GM18508 (cell line): ENCODE measurements around the gene RGS6.

Experiments
- ATAC-seq: cut with Tn5 transposase; IDR thresholded peaks from one replicate; pipeline ENCODE4 v1.9.1; 2021; ENCODE audit warnings: moderate number of reproducible peaks; ENCODE audit not compliant: insufficient read depth, unreplicated experiment

Gene RGS6

DNA sequence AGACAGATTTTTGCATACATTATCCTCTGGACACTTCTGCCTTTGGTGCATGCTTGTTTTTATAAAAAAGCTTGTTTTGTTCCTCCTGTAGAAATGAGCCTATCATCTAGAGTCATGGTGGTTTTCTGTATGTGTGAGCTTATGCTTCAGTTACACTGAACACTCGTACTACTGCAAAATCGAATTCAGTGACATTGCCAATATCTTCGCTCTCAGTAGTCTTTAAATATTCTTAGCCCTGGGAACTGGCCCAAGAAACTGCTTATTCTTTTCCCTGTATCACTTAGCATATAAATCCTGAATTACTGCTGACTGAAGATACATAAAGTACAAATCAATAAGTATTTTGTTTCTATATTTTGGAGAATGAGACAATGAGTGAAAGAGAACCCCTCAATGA is 70.5 kb downstream of the RGS6 start:
- no peak for ATAC-seq

- ATAC-seq = no peak
Observed at GRCh38 chr14:72008666-72009065, 76.4 kb downstream of the RGS6 start.

GRCh38 chr14:72010474-72010873 is 78.2 kb downstream of the RGS6 start:
- no peak for ATAC-seq

GRCh38 chr14:72013721-72014345 is 81.6 kb downstream of the RGS6 start:
- ATAC-seq = no peak

DNA sequence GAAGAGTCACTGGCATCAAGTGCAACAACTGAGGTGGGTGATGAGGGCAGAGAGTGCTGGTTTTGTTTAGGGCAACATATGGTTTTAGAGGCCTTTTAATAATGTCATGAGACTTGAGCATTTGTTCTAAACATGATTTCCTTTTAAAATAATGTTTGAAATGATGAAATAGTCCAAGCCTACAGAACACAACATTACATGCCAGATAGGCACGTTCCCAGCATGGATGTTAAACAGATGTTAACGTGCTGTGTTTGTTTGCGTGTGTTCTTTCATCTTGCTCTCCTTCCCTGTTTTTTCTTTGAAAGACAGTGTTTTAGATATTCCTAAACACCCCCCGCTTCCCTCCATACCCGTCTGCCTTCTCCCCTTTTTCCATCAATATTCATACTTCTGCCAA is 82.3 kb downstream of the RGS6 start:
- no peak for ATAC-seq

- ATAC-seq = no peak
Observed at GRCh38 chr14:72017290-72017689, 85.1 kb downstream of the RGS6 start.

- ATAC-seq = no peak
Observed at GRCh38 chr14:72023128-72024042, 91.2 kb downstream of the RGS6 start.

DNA sequence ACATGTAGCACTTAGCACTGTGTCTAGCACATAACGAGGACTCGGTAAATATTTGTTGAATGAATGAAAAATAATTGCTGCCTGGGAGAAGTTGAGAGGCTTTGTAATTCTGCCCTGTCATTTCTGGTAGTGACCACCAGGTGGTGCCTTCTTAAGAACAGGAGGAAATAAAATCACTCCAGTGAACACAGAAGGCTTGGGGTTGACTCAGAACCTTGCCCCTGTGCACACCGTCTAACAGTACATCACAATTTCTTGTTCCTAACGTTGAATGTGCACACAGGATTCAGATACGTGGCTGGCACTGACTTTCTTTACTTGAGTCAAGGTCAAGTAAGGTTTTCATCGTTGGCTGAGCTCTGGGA is 91.8 kb downstream of the RGS6 start:
- ATAC-seq = no peak

DNA sequence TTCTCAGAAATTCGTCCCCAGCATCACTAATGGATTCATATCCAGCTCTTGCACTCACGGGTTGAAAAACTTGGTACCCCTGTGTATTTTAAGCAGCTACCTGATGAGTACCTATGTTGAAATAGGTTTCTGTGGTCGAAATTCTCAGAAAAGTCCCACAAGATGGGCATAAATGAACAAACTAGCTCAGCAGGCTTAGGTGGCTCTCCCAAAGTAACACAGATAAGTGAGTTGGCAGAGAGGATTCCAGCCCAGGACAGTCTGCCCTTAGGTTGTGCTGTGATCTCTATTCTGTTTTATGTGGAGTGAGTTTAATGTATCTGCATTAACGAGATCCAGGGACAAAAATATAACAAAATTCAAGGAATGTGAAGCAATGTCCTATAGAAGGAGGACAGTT is 92.3 kb downstream of the RGS6 start:
- ATAC-seq = no peak

DNA sequence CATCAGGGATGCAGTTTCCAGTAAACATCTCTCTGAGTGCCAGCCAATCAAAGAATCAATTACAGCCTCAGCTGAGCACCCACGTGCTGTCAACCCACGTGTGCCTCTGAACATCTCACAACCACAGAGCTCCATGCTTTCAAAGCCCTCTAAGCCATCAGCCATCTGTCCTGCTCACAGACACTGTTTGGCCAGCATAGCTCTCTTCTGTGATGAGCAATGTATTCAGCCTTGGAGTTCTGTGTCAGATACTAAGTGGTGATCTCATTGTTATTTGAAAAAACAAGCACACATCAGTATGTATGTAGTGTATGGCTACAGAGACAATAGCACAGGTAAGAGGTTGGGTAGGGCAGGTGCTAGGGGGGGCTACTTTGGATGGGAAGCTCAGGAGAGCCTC is 94.3 kb downstream of the RGS6 start:
- ATAC-seq = no peak

DNA sequence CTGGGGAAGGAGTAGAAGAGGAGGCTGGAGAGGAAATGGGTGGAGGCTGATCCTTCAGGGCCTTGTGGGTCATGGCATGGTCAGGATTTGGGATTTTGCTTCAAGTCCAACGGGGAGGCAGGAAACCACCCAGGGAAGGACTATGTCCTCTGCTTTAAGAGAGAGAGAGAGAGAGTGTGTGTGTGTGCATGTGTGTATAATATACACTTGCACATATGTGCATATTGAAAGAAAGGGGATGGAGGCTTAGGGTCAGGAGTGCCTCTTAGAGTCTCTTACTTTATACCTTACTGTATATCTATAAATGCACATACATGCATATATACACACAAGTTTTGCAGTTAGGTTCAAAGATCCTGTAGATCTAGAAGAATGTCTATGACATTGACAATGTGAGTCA is 94.8 kb downstream of the RGS6 start:
- ATAC-seq = no peak

DNA sequence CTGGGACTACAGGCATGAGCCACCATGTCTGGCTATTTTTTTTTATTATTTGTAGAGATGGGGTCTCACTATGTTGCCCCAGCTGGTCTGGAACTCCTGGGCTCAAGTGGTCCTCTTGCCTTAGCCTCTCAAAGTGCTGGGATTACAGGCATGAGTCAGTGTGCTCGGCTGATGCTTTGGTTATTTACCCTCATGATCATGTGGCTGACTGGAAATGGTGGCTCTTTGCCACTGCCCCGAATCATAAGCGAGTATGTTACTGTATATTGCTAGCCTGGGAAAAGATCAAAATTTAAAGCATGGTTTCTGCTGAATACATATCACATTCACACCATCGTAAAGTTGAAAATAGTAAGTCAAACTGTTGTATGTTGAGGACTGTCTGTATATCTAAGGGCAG is 101.1 kb downstream of the RGS6 start:
- ATAC-seq = no peak

DNA sequence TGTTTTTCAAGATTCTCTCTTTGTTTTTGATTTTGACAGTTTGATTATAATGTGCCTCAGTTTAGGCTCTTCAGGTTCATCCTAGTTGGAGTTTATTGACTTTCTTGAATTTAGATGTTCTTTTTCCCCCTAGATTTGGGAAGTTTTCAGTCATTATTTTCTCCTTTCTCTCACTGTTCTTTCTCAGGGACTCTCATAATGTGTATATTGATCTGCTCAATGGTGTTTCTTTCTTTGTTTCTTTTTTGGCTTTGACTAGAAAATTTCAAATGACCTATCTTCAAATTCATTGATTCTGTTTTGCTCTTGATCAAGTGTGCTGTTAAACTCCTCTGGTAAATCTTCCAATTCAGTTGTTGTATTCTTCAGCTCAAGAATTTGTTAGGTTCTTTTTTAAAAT is 108.3 kb downstream of the RGS6 start:
- no peak for ATAC-seq

GRCh38 chr14:72045271-72045670 is 113.0 kb downstream of the RGS6 start:
- no peak for ATAC-seq

GRCh38 chr14:72045885-72046284 is 113.7 kb downstream of the RGS6 start:
- ATAC-seq = no peak

DNA sequence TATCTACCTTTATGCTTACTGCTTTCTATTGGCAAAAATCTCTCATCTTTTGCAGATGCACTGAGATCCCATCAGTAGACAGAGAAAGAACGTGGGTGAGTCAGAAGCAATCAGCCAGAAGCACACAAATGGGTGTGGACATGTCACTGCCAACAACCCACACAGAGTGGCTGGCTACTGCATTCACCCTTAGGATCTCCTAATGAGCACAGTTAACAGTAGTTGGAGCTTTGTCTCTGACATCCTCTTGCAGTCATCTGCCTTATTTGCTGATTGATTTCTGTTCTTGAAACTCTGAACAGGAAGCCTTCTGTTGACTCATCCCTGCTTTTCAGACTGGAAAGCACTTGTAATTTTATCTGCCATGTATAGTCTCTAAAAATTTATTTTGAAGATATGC is 117.2 kb downstream of the RGS6 start:
- ATAC-seq = no peak

DNA sequence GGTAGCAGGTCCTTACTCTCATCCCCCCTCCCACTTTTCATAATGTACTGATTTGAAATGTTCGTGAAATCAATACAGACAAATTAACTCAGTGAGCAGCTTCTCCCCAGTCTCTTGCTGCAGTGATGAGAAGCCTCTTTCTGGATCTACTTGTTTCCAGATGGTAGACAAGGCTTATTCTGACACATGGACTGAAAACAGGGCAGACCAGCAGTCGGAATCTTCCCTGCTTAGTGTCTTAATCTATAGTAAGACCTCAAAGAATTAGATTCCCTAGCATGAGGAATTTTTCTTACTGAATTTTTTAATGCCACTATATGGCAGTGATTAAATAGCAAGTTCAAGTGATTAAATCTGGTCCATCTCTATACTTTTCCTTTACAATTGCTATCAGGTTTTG is 120.1 kb downstream of the RGS6 start:
- no peak for ATAC-seq

DNA sequence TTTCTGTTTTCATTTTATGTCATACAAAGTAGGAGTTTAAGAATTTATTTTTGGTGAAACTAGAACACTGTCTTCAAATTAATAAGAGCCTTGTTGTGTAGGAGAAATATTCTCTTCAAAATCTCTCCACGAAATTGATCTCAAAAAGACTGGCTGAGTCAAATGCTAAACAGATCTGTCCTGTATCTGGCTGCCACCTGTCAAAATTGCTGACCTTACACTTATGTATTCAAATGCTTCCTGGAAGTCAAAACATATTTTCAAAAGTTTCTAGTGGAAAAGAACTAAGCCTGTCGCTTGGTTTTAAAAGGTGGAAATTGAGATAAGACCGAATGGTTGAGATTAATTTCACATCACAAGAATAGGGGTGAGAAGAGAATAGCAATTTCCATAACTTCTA is 121.4 kb downstream of the RGS6 start:
- ATAC-seq = no peak

GRCh38 chr14:72054911-72055310 is 122.7 kb downstream of the RGS6 start:
- ATAC-seq = no peak

DNA sequence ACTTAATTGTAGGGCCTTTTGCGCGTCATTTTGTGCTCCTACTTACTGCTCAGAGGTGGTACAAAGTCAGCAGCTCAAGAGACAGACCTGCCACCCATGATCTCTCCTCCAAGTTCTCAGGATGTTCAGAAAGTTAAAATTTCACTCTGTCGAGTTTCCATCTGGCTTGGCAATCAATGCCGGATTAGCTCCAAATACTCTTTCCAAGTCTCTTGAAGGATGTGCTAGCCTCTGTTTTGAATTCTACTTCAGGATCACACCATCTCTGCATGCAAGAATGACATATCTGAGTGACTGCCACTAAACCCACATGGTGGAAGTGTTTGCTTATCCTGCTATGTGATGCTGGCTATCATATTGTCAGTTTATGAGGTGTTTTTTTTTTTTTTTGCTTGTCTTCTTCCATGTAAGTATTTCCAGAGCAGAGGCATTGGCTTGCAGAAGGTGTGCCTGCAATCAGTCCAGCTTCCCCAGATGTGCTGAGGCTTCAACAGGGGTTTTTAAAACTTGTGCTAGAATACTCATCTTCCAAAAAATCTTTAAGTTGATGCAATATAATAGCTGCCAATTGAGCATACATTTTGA is 125.6 kb downstream of the RGS6 start:
- ATAC-seq = no peak

DNA sequence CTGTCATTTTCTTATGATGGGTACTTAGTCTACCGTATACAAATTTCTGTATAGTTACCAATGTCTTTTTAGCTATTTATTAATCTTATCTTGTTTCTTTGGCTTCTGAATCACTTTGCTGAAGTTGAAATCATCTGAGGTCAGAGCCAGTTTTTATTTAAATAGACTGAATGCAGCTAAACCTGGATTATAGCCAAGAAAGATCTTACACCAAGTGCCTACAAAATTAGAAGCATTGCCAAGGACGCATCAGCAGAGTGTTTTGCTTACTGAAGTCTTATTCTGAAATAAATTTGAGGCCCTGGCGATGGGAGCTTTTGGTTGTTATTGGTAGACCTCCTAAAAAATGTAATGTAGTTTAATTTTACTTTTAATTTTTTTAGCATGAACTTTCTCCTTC is 128.2 kb downstream of the RGS6 start:
- no peak for ATAC-seq

DNA sequence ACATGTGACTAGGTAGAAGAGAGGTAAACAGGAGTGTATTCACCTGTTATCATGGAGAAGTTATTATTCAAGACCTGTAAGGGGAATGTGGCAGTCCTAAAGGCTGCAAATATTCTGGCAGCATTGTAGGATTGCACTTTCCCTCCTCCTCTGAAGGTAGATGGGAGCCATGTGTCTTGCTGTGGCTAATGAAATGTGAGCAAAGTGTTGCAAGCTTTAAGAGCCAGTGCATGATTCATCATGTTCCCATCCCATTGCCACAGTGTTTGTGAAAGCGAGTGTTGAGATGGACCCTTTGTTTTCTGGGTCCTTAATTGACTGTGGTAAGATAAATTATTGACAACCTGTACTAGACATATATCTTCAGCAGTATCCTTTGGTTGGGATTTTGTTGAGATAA is 128.7 kb downstream of the RGS6 start:
- no peak for ATAC-seq
